Embryonic facial prominence (tissue), 1 donor: ENCODE results near the gene GTPBP6.
A peak's percentile ranks its signal among the peaks of the same experiment; 100 is the strongest.

Source experiments
- DNase-seq: peaks from one replicate; pipeline ENCODE4 v3.0.0-alpha.2; 2016; ENCODE audit errors: extremely low spot score

Gene GTPBP6

DNA sequence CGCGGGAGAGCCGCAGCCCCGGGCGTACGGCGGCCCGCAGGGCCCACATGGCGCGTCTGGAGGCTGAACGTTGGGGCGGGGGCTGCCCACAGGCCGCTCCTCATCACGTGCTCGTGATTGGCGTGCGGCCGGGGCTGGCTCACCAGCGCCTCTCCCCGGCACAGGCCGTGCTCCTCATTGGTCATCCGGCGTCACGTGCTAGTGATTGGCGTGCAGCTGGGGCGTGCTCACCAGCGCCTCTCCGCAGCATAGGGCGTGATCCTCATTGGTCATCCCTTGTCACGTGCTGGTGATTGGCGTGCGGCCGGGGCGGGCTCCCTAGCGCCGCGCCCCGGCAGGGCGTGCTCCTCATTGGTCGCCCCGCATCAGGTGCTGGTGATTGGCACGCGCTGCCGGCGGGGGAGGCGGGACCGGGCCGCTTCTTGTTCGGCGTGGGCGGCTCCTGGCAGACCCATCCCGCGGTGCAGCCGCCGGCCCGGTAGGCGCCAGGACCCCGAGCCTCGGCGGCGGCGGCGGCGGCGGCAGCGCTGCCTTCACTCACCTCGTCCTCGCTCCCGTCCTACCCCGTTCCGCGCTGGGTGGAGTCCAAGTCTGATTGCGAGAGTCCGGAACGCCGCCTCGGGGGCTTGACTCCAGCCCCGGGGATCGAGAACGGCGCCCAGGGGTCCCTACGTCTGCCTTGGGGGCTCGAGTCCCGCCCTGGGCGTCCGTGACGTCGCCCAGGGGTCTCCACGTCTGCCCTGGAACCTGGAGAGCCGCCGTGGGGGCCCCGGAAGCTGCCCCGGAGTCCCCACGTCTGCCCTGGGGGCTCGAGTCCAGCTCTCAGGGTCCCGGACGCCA, at the start of gene GTPBP6:
Gene GTPBP6, minus strand, starts transcription at position 58 of the 840 bp plus-strand sequence. Its CDS starts 9 bp downstream, at position 49.
- DNase-seq, result peak; percentile 99

- no peak for DNase-seq
Measured at GRCh38 chrX:367866-368265, 49.3 kb upstream of the GTPBP6 start.

- no peak for DNase-seq
Measured at GRCh38 chrX:367349-367748, 48.8 kb upstream of the GTPBP6 start.

GRCh38 chrX:363621-364375, 45.2 kb upstream of the GTPBP6 start:
- no peak for DNase-seq

DNA sequence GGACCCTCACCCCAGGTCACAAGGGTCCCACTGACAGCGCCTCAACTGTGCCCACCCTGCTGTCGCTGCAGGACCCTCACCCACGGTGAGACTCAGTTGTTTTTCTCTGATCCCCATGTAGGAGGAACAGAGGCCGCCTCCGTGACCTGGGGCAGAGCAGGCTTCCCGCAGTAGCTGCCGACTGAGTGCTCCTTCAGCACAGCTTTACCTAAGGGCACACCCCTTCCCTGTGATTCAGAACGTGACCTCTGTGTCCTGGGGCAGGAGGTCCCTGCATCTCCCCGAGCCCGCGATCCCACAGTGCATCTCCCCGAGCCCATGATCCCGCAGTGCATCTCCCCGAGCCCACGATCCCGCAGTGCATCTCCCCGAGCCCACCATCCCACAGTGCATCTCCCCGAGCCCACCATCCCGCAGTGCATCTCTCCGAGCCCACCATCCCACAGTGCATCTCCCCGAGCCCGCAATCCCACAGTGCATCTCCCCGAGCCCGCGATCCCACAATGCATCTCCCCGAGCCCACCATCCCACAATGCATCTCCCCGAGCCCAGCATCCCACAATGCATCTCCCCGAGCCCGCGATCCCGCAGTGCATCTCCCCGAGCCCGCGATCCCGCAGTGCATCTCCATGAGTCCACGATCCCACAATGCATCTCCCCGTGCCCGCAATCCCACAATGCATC, 44.5 kb upstream of the GTPBP6 start:
- no peak for DNase-seq

- no peak for DNase-seq
Measured at GRCh38 chrX:362351-362750, 43.8 kb upstream of the GTPBP6 start.

GRCh38 chrX:361231-362145, 42.9 kb upstream of the GTPBP6 start:
- no peak for DNase-seq

DNA sequence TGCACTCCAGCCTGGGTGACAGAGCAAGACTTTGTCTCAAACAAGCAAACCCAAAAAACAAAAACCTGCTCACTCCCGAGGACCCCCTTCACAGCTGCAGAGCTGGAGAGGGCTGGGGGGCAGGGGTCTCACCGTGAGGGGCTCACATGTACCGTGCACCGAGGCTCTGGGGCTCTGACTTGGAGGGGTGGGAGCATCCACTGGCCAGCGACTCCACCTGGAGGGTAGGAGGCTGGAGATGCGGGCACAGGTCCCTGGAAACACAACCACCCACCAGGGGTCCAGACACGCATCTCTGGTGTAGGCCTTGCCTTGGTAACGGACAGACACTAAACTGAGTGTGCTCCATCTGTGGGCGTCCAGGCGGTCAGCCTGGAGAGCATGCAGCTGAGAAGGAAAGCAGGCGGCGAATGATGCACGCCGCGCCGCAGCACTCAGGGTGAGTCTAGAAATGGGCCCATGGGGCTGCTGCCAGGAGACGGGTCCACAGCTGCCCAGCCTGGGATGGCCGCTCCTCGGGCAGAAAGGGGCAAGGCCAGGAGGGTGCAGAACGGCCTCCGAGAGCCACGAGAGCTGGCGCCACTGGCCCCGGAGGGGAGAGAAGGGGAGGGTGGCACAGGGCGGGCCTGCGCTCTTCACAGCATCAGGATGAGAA, 42.0 kb upstream of the GTPBP6 start:
- DNase-seq, result no peak

- DNase-seq, result no peak
Measured at GRCh38 chrX:358651-359143, 40.1 kb upstream of the GTPBP6 start.

DNA sequence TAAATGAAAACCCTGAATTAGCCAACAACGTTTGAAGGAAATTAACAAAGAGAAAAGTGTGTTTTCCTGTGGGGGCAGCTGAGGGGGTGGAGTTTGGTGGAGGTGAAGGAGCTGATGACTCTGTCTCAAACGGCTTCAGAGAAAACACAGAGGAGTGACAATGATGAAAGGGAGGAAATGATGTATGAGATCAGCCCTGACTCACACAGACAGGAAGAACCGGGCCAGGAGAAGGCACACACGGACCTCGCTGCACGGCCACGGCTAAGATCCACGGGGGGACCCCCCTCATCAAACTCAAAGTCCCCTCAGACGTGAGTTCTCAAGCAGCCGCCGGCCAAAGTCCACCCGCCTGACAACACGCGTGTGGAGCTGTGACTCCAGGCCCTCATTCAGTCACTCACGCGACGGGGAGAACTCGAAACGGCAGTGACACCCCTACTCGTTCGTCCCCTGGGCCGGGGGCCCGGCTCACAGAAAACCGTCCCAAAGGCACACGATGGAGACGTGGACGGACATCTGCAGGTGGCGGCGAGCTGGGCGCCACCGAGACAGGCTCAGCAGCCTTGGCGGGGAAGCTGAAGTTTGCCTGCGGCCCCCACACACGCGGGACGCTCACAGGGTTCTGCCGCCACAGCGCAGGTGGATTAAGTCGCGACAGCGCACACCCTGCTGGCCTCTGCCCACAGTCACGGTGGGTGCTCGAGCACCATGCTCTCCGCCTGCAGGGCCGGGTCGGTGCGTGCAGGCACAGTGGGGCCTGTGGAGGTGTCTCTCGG, 39.3 kb upstream of the GTPBP6 start:
- DNase-seq, result no peak

DNA sequence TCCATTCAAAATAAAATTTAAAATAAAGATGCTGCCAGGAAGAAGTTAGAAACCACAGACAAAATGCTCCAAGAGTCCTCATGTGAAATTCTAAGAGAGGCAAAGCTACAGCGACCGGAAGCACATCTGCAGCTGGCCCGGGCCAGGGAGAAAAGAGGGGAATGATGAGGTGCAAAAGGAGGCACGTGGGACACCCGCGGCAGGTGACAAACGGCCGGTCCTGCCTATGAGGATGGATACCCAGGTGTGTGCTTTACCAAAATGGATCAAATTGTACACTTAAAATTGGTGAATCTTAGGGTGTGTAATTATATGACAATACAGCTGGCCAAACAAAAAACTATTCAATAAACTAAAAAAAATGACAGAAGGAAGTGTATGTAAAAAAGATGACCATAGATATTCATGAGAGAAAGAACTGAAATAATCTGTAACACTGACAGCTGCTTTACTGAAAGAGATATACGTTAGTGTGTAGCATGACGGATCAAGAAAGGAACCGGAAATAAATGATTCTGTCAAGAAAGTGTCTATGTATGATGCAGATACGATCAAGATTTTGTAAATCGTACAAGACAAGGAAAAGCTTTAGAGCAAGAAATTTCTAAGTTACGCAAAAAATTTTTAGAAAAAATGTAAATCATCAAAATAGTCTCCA, 38.6 kb upstream of the GTPBP6 start:
- no peak for DNase-seq

GRCh38 chrX:356385-357034, 37.9 kb upstream of the GTPBP6 start:
- DNase-seq, result no peak

DNA sequence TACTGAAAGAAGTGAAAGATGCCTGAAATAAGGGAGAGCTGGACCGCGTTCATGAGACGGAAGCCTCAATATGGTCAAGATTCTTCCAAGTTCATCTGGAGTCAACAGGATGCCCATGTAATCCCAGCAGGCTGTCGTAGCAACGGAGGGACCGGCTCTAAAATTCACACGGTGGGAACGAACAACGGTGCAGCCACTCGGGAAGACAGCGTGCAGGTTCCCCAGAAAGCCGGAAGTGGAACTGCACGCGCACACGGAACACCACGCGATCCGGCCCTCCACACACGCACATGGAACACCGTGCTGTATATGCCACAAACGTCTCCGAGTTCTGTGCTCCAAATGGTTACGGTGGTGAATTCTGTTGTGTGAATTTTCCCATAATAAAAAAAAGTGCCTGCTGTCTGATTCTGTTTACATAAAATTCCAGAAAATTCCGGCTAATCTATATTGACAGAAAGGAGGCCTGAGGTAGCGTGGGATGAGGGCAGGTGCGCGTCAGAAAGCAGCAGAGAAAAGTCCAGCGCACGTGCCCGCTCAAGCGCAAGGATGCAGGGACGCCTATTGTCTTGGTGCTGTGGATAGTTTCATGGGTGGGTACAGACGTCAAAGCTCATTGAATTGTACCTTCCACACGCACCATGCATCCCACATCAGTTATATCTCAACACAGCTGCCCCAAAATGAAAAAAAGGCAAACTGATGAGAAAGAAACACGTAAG, 36.9 kb upstream of the GTPBP6 start:
- no peak for DNase-seq

DNA sequence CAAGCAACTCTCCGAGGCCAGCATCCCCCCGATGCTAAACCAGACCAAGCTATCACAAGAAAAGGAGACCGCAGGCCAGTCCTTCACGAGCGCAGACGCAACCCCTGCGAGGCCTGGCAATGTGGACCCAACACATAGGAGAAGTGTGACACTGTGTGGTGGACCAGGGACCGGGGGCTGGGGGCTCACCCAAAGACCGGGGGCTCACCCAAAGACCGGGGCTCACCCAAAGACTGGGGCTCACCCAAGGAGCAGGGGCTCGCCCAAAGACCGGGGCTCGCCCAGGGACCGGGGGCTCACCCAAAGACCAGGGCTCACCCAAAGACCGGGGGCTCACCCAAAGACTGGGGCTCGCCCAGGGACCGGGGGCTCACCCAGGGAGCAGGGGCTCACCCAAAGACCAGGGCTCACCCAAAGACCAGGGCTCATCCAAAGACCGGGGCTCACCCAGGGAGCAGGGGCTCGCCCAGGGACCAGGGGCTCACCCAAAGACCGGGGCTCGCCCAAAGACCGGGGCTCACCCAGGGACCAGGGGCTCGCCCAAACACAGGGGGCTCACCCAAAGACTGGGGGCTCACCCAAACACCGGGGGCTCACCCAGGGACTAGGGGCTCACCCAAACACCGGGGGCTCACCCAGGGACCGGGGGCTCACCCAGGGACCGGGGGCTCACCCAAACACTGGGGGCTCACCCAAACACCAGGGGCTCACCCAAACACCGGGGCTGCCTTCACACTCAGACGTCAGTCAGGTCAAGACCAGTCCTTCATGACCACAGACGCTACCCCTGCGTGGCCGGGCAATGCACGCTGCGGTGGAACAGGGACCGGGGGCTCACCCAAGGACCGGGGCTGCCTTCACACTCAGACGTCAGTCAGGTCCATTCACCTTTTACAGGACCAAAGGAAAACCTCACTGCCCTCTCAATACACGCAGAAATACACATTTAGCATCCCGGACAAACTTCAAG, 35.3 kb upstream of the GTPBP6 start:
- no peak for DNase-seq

DNA sequence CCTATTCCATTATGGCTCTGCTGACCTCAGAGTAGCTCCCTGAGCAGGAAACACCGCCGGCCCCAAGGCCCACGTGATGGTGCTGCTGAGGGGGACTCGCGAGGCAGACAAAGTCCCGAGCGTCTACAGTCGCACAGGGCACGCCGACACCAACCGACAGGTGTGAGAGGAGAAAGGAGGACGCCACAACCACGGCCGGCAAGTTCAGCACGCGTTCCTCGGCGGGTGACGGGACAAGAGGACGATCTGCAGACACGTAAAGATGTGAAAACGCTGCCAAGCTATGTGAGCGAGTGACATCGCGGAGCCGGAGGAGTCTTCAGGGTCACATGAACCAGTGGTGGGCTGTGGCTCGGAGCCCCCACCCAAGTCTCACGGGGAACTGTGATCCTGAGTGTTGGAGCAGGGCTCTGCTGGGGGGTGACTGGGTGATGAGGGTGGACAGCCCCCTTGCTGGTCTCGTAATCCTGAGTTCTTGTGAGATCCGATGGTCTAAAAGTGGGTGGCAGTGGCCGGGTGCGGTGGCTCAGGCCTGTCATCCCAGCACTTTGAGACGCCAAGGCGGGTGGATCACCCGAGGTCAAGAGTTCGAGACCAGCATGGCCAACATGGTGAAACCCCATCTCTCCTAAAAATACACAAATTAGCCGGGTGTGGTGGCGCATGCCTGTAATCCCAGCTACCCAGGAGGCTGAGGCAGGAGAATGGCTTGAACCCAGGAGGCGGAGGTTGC, 34.2 kb upstream of the GTPBP6 start:
- DNase-seq, result no peak

DNA sequence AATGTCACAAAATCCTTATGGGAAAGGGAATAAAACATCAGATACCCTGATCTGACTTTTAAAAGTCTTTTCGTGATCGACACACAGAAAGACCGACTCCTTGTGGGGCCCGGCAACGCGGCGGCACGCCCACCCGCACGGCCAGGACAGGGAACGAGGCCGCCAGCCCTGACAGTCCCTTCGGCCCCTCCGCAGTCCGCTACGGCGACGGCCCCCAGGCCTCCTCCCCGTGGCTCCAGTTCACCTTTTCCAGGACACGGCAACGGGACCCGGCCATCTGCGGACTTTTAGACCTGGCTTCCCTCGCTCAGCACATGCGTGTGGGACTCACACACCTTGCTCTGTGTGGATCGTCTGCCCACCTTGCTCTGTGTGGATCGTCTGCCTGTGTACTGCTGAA, 33.6 kb upstream of the GTPBP6 start:
- no peak for DNase-seq
